Tibial nerve (tissue), 4 donors: ENCODE data around the gene AASDHPPT. TPM values are rescaled to one million over a fixed set of nuclear protein-coding genes. Genes with fewer than 3 reads are reported as not detected.

Experiments used
- DNase-seq, 2 donors: peaks; one replicate each; pipeline ENCODE4 v3.0.0-alpha.2; 2019; ENCODE audit warnings: low spot score in 2 of 2
- H3K27ac ChIP-seq, 4 donors: fragments of 200-600 bp; sonication (generic) in 3 of 4; one replicate each; pipeline ENCODE4 v1.5.1; 2017 to 2019; ENCODE audit warnings: mild to moderate bottlenecking in 1 of 4
- H3K27me3 ChIP-seq, 2 donors: fragments of 200-600 bp; sonication (generic) in 1 of 2; one replicate each; pipeline versions ENCODE4 v1.5.1 to v1.6.0; 2017 to 2019
- H3K36me3 ChIP-seq, 3 donors: fragments of 200-600 bp; sonication (generic); one replicate each; pipeline ENCODE4 v1.5.1; 2018 to 2019
- H3K4me1 ChIP-seq, 4 donors: fragments of 200-600 bp; sonication (generic) in 3 of 4; one replicate each; pipeline ENCODE4 v1.5.1; 2017 to 2019
- H3K4me3 ChIP-seq, 4 donors: fragments of 200-600 bp; sonication (generic) in 3 of 4; one replicate each; pipeline ENCODE4 v1.5.1; 2017 to 2019; ENCODE audit warnings: mild to moderate bottlenecking in 1 of 4, moderate library complexity in 1 of 4
- H3K9me3 ChIP-seq, 4 donors: fragments of 200-600 bp; sonication (generic) in 3 of 4; one replicate each; pipeline ENCODE4 v1.5.1; 2017 to 2019
- CTCF ChIP-seq, 5 experiments: fragments of 200-600 bp in 3 of 5; fragments of 450-650 bp in 2 of 5; sonication (generic) in 3 of 5; IDR thresholded peaks; one replicate each; pipeline ENCODE4 v1.5.1; 2016 to 2019; ENCODE audit warnings: antibody characterized with exemption in 5 of 5, mild to moderate bottlenecking in 3 of 5, moderate library complexity in 2 of 5
- EP300 ChIP-seq, 2 donors: sonication (generic); formaldehyde crosslinking; IDR thresholded peaks; one replicate each; pipeline ENCODE4 v1.6.1; 2017; ENCODE audit warnings: antibody characterized with exemption in 2 of 2, mild to moderate bottlenecking in 1 of 2
- POLR2A ChIP-seq, 2 donors: fragments of 450-650 bp; IDR thresholded peaks; one replicate each; pipeline ENCODE4 v1.6.1; 2017; ENCODE audit warnings: antibody characterized with exemption in 2 of 2, mild to moderate bottlenecking in 2 of 2, moderate library complexity in 2 of 2
- WGBS, 2 donors: methylation state at CpG; one replicate each; pipeline ENCODE4 v1.1.5; 2018; 5-methylcytosine and 5-hydroxymethylcytosine counted together
- total RNA-seq, 4 donors: library from RNA; depleted of rRNA; stranded (reverse); fragments of >200 nt; gene quantifications; one replicate each; pipeline ENCODE4 v1.1.0, GENCODE V29; 2016

The AASDHPPT gene
- total RNA-seq, 4 donors from 2014 or later = 32.1 to 58.6 (median 47.1) TPM

DNA sequence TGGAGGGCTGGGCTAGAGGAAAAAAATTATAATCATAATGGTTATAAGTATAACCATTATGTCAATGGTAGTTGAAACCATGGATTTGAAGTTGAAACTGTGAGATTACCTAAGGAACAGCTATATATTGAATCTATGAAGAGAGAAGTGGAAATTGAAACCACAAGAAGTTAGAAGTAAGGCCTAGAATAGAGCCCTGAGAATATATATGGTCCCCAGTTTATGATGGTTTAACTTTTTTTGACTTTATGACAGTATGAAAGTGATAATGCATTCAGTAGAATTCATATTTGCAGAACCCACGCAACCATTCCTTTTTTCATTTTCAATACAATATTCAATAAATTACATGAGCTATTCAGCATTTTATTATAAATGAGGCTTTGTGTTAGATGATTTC, 15.0 kb downstream of the AASDHPPT start:
- TF ChIP-seq POLR2A (IDR thresholded peaks at IDR 0.05) = no peak
- no peak for TF ChIP-seq EP300 (IDR thresholded peaks at IDR 0.05)
- TF ChIP-seq CTCF (IDR thresholded peaks at IDR 0.05) = no peak
- no peak overlapping the region for H3K4me3 ChIP-seq
- H3K36me3 ChIP-seq = peaks cover 0 to 64% (median 0%) of the 10 kb centered on the region in 3 donors
- peaks cover 0 to 38% (median 7%) of the 10 kb centered on the region in 4 donors for H3K4me1 ChIP-seq
- no peaks in the 10 kb centered on the region for H3K9me3 ChIP-seq
- no peak for DNase-seq
- 67 to 72% methylated on average over 1 of the region's 1 CpG for whole genome bisulfite sequencing, 2 donors
- H3K27me3 ChIP-seq = no peaks in the 10 kb centered on the region
- H3K27ac ChIP-seq = no peak overlapping the region

GRCh38 chr11:106098893-106099553, 21.6 kb downstream of the AASDHPPT start:
- no peaks in the 10 kb centered on the region for H3K9me3 ChIP-seq
- no peak overlapping the region for H3K27ac ChIP-seq
- no peak for DNase-seq
- H3K36me3 ChIP-seq = peaks cover 0 to 50% (median 0%) of the 10 kb centered on the region in 3 donors
- 73 to 86% methylated on average over 1 of the region's 1 CpG for WGBS, 2 donors
- no peak overlapping the region for H3K4me3 ChIP-seq
- no peaks in the 10 kb centered on the region for H3K4me1 ChIP-seq
- TF ChIP-seq EP300 (IDR thresholded peaks at IDR 0.05) (no peak), POLR2A (IDR thresholded peaks at IDR 0.05) (no peak)
- H3K27me3 ChIP-seq = no peaks in the 10 kb centered on the region

- TF ChIP-seq EP300 (IDR thresholded peaks at IDR 0.05) = no peak
- TF ChIP-seq CTCF (IDR thresholded peaks at IDR 0.05) = no peak
- no peak for TF ChIP-seq POLR2A (IDR thresholded peaks at IDR 0.05)
- WGBS, 2 donors = 82 to 85% methylated on average over 3 of the region's 3 CpGs
- Histone ChIP-seq H3K27ac (no peak overlapping the region), H3K9me3 (no peaks in the 10 kb centered on the region), H3K27me3 (no peaks in the 10 kb centered on the region), H3K4me3 (no peak overlapping the region), H3K36me3 (peaks cover 0 to 26% (median 0%) of the 10 kb centered on the region in 3 donors), H3K4me1 (no peaks in the 10 kb centered on the region)
- no peak for DNase-seq
Observed at GRCh38 chr11:106101370-106101769, 23.9 kb downstream of the AASDHPPT start.

GRCh38 chr11:106101819-106102218, 24.4 kb downstream of the AASDHPPT start:
- H3K27me3 ChIP-seq = no peaks in the 10 kb centered on the region
- H3K36me3 ChIP-seq = peaks cover 0 to 22% (median 0%) of the 10 kb centered on the region in 3 donors
- no peak overlapping the region for H3K4me3 ChIP-seq
- H3K4me1 ChIP-seq = no peaks in the 10 kb centered on the region
- no peaks in the 10 kb centered on the region for H3K9me3 ChIP-seq
- DNase-seq = no peak
- TF ChIP-seq CTCF (IDR thresholded peaks at IDR 0.05) = no peak
- no peak for TF ChIP-seq EP300 (IDR thresholded peaks at IDR 0.05)
- no peak for TF ChIP-seq POLR2A (IDR thresholded peaks at IDR 0.05)
- H3K27ac ChIP-seq = no peak overlapping the region
- 69 to 87% methylated on average over 1 of the region's 1 CpG for WGBS, 2 donors

GRCh38 chr11:106105986-106106385, 28.5 kb downstream of the AASDHPPT start:
- no peaks in the 10 kb centered on the region for H3K4me1 ChIP-seq
- WGBS, 2 donors = 89 to 93% methylated on average over 6 of the region's 6 CpGs
- DNase-seq = no peak
- no peaks in the 10 kb centered on the region for H3K27me3 ChIP-seq
- H3K27ac ChIP-seq = no peak overlapping the region
- H3K9me3 ChIP-seq = no peaks in the 10 kb centered on the region
- H3K36me3 ChIP-seq = peaks cover 0 to 5% (median 0%) of the 10 kb centered on the region in 3 donors
- H3K4me3 ChIP-seq = no peak overlapping the region
- TF ChIP-seq POLR2A (IDR thresholded peaks at IDR 0.05) = no peak
- no peak for TF ChIP-seq EP300 (IDR thresholded peaks at IDR 0.05)
- no peak for TF ChIP-seq CTCF (IDR thresholded peaks at IDR 0.05)
